HepG2 (cell line): ENCODE measurements around the gene TP63. TPM values are rescaled to one million over a fixed set of nuclear protein-coding genes. Genes with fewer than 3 reads are reported as not detected.

ENCODE experiments used
- HMG20B ChIP-seq: conservative IDR thresholded peaks from 2 replicates; pipeline ENCODE4 v1.6.1; 2016; ENCODE audit warnings: missing genetic modification reagents, missing compliant biosample characterization
- ISL2 ChIP-seq: sonication (generic); formaldehyde crosslinking; IDR thresholded peaks from 2 replicates; pipeline ENCODE4 v1.5.0; 2020; ENCODE audit warnings: missing genetic modification reagents
- JUND ChIP-seq: sonication (generic); formaldehyde crosslinking; IDR thresholded peaks from 2 replicates; pipeline ENCODE4 v1.8.0; 2022; ENCODE audit warnings: mild to moderate bottlenecking, missing genetic modification reagents
- TEF ChIP-seq: sonication (generic); formaldehyde crosslinking; IDR thresholded peaks from 2 replicates; pipeline ENCODE4 v1.5.0; 2020; ENCODE audit warnings: missing genetic modification reagents
- ZBTB25 ChIP-seq: IDR thresholded peaks from 2 replicates; pipeline ENCODE4 v1.6.1; 2018; ENCODE audit warnings: missing genetic modification reagents
- ZIK1 ChIP-seq: sonication (generic); formaldehyde crosslinking; IDR thresholded peaks from 2 replicates; pipeline ENCODE4 v1.5.0; 2020; ENCODE audit warnings: mild to moderate bottlenecking, low read depth, missing genetic modification reagents, borderline replicate concordance
- ZKSCAN8 ChIP-seq: IDR thresholded peaks from 2 replicates; pipeline ENCODE4 v1.6.1; 2016; ENCODE audit warnings: borderline replicate concordance, missing genetic modification reagents, missing compliant biosample characterization
- ZNF414 ChIP-seq: sonication (generic); formaldehyde crosslinking; IDR thresholded peaks from 2 replicates; pipeline ENCODE4 v1.5.0; 2020; ENCODE audit warnings: missing genetic modification reagents
- ZNF850 ChIP-seq: sonication (generic); formaldehyde crosslinking; conservative IDR thresholded peaks from 2 replicates; pipeline ENCODE4 v1.9.0; 2021; ENCODE audit warnings: mild to moderate bottlenecking, missing genetic modification reagents
- polyA plus RNA-seq, 8 experiments: library from polyadenylated mRNA; depleted of rRNA in 3 of 8; stranded (reverse) in 7 of 8; unstranded in 1 of 8; fragments of >200 nt; fragmentation: Illumina TruSeq in 4 of 8; extraction: Trizol in 4 of 8; gene quantifications; 2 replicates each; pipeline versions ENCODE4 v1.2.1 to v1.2.3, GENCODE V29; 2011 to 2016; ENCODE audit warnings: low read depth in 4 of 8, missing spikeins in 1 of 8, mixed read lengths in 1 of 8; ENCODE audit not compliant: insufficient read depth in 1 of 8
- total RNA-seq, 5 experiments: library from RNA; depleted of rRNA; stranded (reverse); fragments of >200 nt; fragmentation: Illumina TruSeq; extraction: Trizol; gene quantifications; 2 replicates each; pipeline ENCODE4 v1.2.3, GENCODE V29; 2016; ENCODE audit warnings: low read depth in 1 of 5

Gene TP63
- total and polyA plus RNA-seq, 2 of the 13 experiments (the other 11 are each of a cell fraction or from before 2014, with no cell fraction given) = not detected

GRCh38 chr3:189806171-189806951 lies 175.2 kb downstream of the TP63 start (continued):
- TF ChIP-seq ZNF414 (CRISPR knock-in tag) (no peak), JUND (CRISPR knock-in tag) (no peak), ZNF850 (CRISPR knock-in tag) (no peak), ISL2 (CRISPR knock-in tag) (no peak), HMG20B (CRISPR knock-in tag) (no peak), TEF (no peak), ZIK1 (CRISPR knock-in tag) (no peak), ZKSCAN8 (CRISPR knock-in tag) (no peak), ZBTB25 (CRISPR knock-in tag) (no peak)
